ENCODE data around the gene ZNF304. TPM values are rescaled to one million over a fixed set of nuclear protein-coding genes. Genes with fewer than 3 reads are reported as not detected.

Gene ZNF304
- total RNA-seq, 1 experiment from 2014 or later, result 11.4 TPM

DNA sequence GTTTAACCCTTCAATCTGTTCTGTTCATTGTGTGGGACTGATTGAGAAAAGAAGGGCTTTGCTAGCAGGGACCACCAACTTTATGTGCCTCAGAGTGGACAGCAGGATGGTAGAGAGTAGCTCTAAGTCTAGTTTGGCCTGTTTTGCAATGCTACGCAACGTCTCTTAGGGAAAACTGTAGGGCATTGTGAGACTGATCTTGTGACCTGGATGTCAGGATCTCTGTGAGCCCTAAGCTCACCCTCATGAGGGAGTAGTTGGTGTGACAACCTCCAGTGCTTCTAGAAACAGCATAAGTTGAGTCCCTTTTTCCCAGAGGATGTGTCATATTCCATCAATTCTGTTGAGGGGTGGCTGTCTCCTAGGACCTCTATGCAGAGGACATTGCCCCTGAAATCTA is 40.3 kb upstream of the ZNF304 start:
- Histone ChIP-seq H3K36me3 (ENCODE audit: low read depth) (no peaks in the 10 kb centered on the region), H3F3A (ENCODE audit: insufficient read depth, low read depth) (peaks cover 26% of the 10 kb centered on the region), H3K4me1 (replicated peaks; ENCODE audit: insufficient read depth) (no peaks in the 10 kb centered on the region), H3K27ac (no peak overlapping the region), H3K27me3 (ENCODE audit: insufficient read depth, low read depth) (no peaks in the 10 kb centered on the region), H3K4me2 (no peak overlapping the region), H3K9me3 (ENCODE audit: insufficient read depth, low read depth) (peaks cover 11% of the 10 kb centered on the region), H2AFZ (no peak overlapping the region), H3K4me3 (no peak overlapping the region), H3K9me2 (ENCODE audit: insufficient read depth) (no peaks in the 10 kb centered on the region; the same call in 1 of the 2 replicates), H4K20me1 (ENCODE audit: insufficient read depth) (peaks cover 7% of the 10 kb centered on the region; the same call in 1 of the 2 replicates), H3K79me2 (ENCODE audit: low read depth) (no peaks in the 10 kb centered on the region)
- CTCF ChIA-PET, result no interaction called here
- DNase-seq, result no peak
- intact Hi-C loops (cut with micrococcal nuclease; ENCODE audit: unreplicated experiment), result no loop called here
- POLR2A ChIA-PET (ENCODE audit: unreplicated experiment), result interaction anchor here (0.7 kb wide), 1 partner anchor 8 kb away, joined by 4 read pairs; no protein-coding TSS in a partner anchor
- TF ChIP-seq, protein P1, sequence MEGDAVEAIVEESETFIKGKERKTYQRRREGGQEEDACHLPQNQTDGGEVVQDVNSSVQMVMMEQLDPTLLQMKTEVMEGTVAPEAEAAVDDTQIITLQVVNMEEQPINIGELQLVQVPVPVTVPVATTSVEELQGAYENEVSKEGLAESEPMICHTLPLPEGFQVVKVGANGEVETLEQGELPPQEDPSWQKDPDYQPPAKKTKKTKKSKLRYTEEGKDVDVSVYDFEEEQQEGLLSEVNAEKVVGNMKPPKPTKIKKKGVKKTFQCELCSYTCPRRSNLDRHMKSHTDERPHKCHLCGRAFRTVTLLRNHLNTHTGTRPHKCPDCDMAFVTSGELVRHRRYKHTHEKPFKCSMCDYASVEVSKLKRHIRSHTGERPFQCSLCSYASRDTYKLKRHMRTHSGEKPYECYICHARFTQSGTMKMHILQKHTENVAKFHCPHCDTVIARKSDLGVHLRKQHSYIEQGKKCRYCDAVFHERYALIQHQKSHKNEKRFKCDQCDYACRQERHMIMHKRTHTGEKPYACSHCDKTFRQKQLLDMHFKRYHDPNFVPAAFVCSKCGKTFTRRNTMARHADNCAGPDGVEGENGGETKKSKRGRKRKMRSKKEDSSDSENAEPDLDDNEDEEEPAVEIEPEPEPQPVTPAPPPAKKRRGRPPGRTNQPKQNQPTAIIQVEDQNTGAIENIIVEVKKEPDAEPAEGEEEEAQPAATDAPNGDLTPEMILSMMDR (conservative IDR thresholded peaks at IDR 0.05), result no peak
- no peak for TF ChIP-seq EZH2 (IDR thresholded peaks at IDR 0.05; ENCODE audit: low read depth)
- no TSS peak for BruUV-seq (replicated peaks)

DNA sequence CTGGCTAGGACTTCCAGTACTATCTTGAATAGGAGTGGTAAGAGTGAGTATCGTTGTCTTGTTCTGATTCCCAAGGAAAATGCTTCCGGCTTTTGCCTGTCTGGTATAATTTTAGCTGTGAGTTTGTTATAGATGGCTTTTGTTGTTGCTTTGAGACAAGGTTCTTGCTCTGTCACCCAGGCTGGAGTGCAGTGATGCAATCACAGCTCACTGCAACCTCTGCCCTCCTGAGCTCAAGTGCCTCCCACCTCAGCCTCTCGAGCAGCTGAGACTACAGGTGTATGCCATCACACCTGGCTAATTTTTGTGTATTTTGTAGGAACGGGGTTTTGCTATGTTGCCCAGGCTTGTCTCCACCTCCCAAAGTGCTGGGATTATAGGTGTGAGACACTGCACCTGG is 36.9 kb upstream of the ZNF304 start:
- TF ChIP-seq, protein P1 (conservative IDR thresholded peaks at IDR 0.05), result no peak
- no peak for TF ChIP-seq EZH2 (IDR thresholded peaks at IDR 0.05; ENCODE audit: low read depth)
- intact Hi-C loops (cut with micrococcal nuclease; ENCODE audit: unreplicated experiment), result no loop called here

DNA sequence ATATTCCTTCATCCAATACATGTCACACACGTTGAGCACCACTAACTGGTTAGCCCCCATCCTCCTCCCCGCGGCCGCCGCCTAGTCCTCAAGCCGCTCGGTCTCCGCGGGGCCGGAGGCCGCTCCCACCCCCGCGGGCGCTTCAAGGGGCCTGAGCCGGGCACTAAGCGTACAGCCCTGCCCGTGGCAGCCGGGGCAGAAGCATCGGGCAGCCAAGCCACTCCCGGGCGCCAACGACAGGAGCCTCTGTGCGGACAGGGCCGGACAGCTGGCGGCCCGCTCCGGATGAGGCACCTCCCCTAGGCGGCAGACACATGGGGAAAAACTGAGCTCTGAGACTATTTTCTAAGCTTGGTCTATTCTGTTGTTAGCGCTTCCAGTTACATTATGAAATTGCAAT is 33.6 kb upstream of the ZNF304 start:
- no peak for DNase-seq
- Histone ChIP-seq H3K27ac (no peak overlapping the region), H3F3A (ENCODE audit: insufficient read depth, low read depth) (peaks cover 4% of the 10 kb centered on the region; the same call in 1 of the 2 replicates), H3K36me3 (ENCODE audit: low read depth) (no peaks in the 10 kb centered on the region), H3K4me3 (no peak overlapping the region), H2AFZ (no peak overlapping the region), H3K9me2 (ENCODE audit: insufficient read depth) (no peaks in the 10 kb centered on the region; the same call in 1 of the 2 replicates), H4K20me1 (ENCODE audit: insufficient read depth) (no peaks in the 10 kb centered on the region), H3K9me3 (ENCODE audit: insufficient read depth, low read depth) (no peaks in the 10 kb centered on the region), H3K4me2 (no peak overlapping the region), H3K79me2 (ENCODE audit: low read depth) (peaks cover 21% of the 10 kb centered on the region), H3K27me3 (ENCODE audit: insufficient read depth, low read depth) (no peaks in the 10 kb centered on the region), H3K4me1 (replicated peaks; ENCODE audit: insufficient read depth) (peaks cover 19% of the 10 kb centered on the region)
- no TSS peak for BruUV-seq (replicated peaks)
- intact Hi-C loops (cut with micrococcal nuclease; ENCODE audit: unreplicated experiment), result no loop called here
- ChIA-PET CTCF (interaction anchor here (0.7 kb wide), 1 partner anchor 16 kb away, joined by 3 read pairs; no protein-coding TSS in a partner anchor), POLR2A (ENCODE audit: unreplicated experiment) (no interaction called here)
- TF ChIP-seq EZH2 (IDR thresholded peaks at IDR 0.05; ENCODE audit: low read depth), result no peak
- TF ChIP-seq, protein P1 (conservative IDR thresholded peaks at IDR 0.05), result no peak

More for the DNA sequence above, 36.9 kb upstream of the ZNF304 start:
- H3K4me3 ChIP-seq, result no peak overlapping the region
- no peaks in the 10 kb centered on the region for H3F3A ChIP-seq (ENCODE audit: insufficient read depth, low read depth)
- no peak overlapping the region for H3K27ac ChIP-seq
- H2AFZ ChIP-seq, result 0 out of 2 replicates have a peak overlapping the region, but pooled peaks have one; percentile 5
- peak overlapping the region; percentile 10; the same call in 1 of the 2 replicates for H3K4me2 ChIP-seq
- no peaks in the 10 kb centered on the region for H3K79me2 ChIP-seq (ENCODE audit: low read depth)
- no peaks in the 10 kb centered on the region; the same call in 1 of the 2 replicates for H3K9me2 ChIP-seq (ENCODE audit: insufficient read depth)
- no peaks in the 10 kb centered on the region for H3K4me1 ChIP-seq (replicated peaks; ENCODE audit: insufficient read depth)
- H3K36me3 ChIP-seq (ENCODE audit: low read depth), result no peaks in the 10 kb centered on the region
- POLR2A ChIA-PET (ENCODE audit: unreplicated experiment), result interaction anchor here (0.5 kb wide), 1 partner anchor 45 kb away, joined by 3 read pairs; no protein-coding TSS in a partner anchor
- no peak for DNase-seq
- no peaks in the 10 kb centered on the region for H3K9me3 ChIP-seq (ENCODE audit: insufficient read depth, low read depth)
- H3K27me3 ChIP-seq (ENCODE audit: insufficient read depth, low read depth), result no peaks in the 10 kb centered on the region
- CTCF ChIA-PET, result no interaction called here
- BruUV-seq (replicated peaks), result no TSS peak
- H4K20me1 ChIP-seq (ENCODE audit: insufficient read depth), result no peaks in the 10 kb centered on the region
